Measurements from ENCODE around the gene ZNF224.

Gene ZNF224

GRCh38 chr19:44109458-44109857 lies 15.3 kb downstream of the ZNF224 start (continued):
- TF ChIP-seq CSRNP3 (CRISPR knock-in tag; IDR thresholded peaks at IDR 0.05) (no peak), ARNTL (CRISPR knock-in tag; IDR thresholded peaks at IDR 0.05; ENCODE audit: borderline replicate concordance, low read depth) (no peak), TCF4 (CRISPR knock-in tag; IDR thresholded peaks at IDR 0.05; ENCODE audit: borderline replicate concordance) (no peak), GLIS3 (CRISPR knock-in tag; IDR thresholded peaks at IDR 0.05) (no peak), TOX (CRISPR knock-in tag; IDR thresholded peaks at IDR 0.05; ENCODE audit: borderline replicate concordance) (no peak), PATZ1 (CRISPR knock-in tag; IDR thresholded peaks at IDR 0.05; ENCODE audit: borderline replicate concordance) (no peak), ZC3H10 (CRISPR knock-in tag; IDR thresholded peaks at IDR 0.05) (no peak), OSR1 (CRISPR knock-in tag; IDR thresholded peaks at IDR 0.05) (no peak)

- TF ChIP-seq PATZ1 (CRISPR knock-in tag; IDR thresholded peaks at IDR 0.05; ENCODE audit: borderline replicate concordance) (no peak), ZNF565 (CRISPR knock-in tag; conservative IDR thresholded peaks at IDR 0.05; ENCODE audit: low read depth) (no peak), CSDC2 (CRISPR knock-in tag; IDR thresholded peaks at IDR 0.05) (no peak), TCF4 (CRISPR knock-in tag; IDR thresholded peaks at IDR 0.05; ENCODE audit: borderline replicate concordance) (no peak), ZC3H10 (CRISPR knock-in tag; IDR thresholded peaks at IDR 0.05) (no peak), ISL1 (CRISPR knock-in tag; IDR thresholded peaks at IDR 0.05) (no peak), ZFP30 (CRISPR knock-in tag; IDR thresholded peaks at IDR 0.05) (no peak), ARNTL (CRISPR knock-in tag; IDR thresholded peaks at IDR 0.05; ENCODE audit: borderline replicate concordance, low read depth) (no peak), TOX (CRISPR knock-in tag; IDR thresholded peaks at IDR 0.05; ENCODE audit: borderline replicate concordance) (no peak), RARB (CRISPR knock-in tag; IDR thresholded peaks at IDR 0.05) (no peak), PPARA (CRISPR knock-in tag; IDR thresholded peaks at IDR 0.05; ENCODE audit: borderline replicate concordance) (no peak), TSHZ2 (CRISPR knock-in tag; IDR thresholded peaks at IDR 0.05) (no peak), SNAI2 (CRISPR knock-in tag; IDR thresholded peaks at IDR 0.05) (no peak), GLIS3 (CRISPR knock-in tag; IDR thresholded peaks at IDR 0.05) (no peak)
- TF ChIP-seq, protein P1, sequence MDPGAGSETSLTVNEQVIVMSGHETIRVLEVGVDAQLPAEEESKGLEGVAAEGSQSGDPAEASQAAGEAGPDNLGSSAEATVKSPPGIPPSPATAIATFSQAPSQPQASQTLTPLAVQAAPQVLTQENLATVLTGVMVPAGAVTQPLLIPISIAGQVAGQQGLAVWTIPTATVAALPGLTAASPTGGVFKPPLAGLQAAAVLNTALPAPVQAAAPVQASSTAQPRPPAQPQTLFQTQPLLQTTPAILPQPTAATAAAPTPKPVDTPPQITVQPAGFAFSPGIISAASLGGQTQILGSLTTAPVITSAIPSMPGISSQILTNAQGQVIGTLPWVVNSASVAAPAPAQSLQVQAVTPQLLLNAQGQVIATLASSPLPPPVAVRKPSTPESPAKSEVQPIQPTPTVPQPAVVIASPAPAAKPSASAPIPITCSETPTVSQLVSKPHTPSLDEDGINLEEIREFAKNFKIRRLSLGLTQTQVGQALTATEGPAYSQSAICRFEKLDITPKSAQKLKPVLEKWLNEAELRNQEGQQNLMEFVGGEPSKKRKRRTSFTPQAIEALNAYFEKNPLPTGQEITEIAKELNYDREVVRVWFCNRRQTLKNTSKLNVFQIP (CRISPR knock-in tag; IDR thresholded peaks at IDR 0.05; ENCODE audit: borderline replicate concordance, low read depth): no peak
- ATAC-seq: no peak
These were observed 17.8 kb downstream of the ZNF224 start for GRCh38 chr19:44111910-44112463.

- TF ChIP-seq, protein P1 (CRISPR knock-in tag; IDR thresholded peaks at IDR 0.05; ENCODE audit: borderline replicate concordance, low read depth): no peak
- no peak for TF ChIP-seq ISL1 (CRISPR knock-in tag; IDR thresholded peaks at IDR 0.05)
- no peak for TF ChIP-seq ZC3H10 (CRISPR knock-in tag; IDR thresholded peaks at IDR 0.05)
- TF ChIP-seq RARB (CRISPR knock-in tag; IDR thresholded peaks at IDR 0.05): no peak
- no peak for TF ChIP-seq PPARA (CRISPR knock-in tag; IDR thresholded peaks at IDR 0.05; ENCODE audit: borderline replicate concordance)
- peak; percentile 39 for ATAC-seq
These were observed 18.6 kb downstream of the ZNF224 start for GRCh38 chr19:44112802-44113137.

Data from SK-N-SH treated with all-trans-retinoic acid at 6 μM for 48 hours (cell line).